PC-3 (cell line): ENCODE results near the gene SCAPER.

Experiments used
- CTCF ChIP-seq: fragments of 300-600 bp; sonication (generic); conservative IDR thresholded peaks from 2 replicates; pipeline ENCODE4 v1.5.1; 2017; ENCODE audit warnings: antibody characterized with exemption, low read depth, mild to moderate bottlenecking, low read length
- EZH2 ChIP-seq: fragments of 300-600 bp; sonication (generic); IDR thresholded peaks from one replicate; pipeline ENCODE4 v1.6.1; 2017; ENCODE audit warnings: antibody characterized with exemption, mild to moderate bottlenecking, low read length; ENCODE audit not compliant: unreplicated experiment
- EZH2phosphoT487 ChIP-seq: fragments of 300-600 bp; sonication (generic); IDR thresholded peaks from 2 replicates; pipeline ENCODE4 v1.6.1; 2018; ENCODE audit warnings: mild to moderate bottlenecking, antibody characterized with exemption, low read length, borderline replicate concordance

GRCh38 chr15:76901965-76902364 lies 3.2 kb downstream of the SCAPER start:
- no peak for TF ChIP-seq CTCF
- TF ChIP-seq EZH2, result no peak
- no peak for TF ChIP-seq EZH2phosphoT487
